H9 (cell line): Measurements from ENCODE around the gene ZNF578. TPM values are rescaled to one million over a fixed set of nuclear protein-coding genes. Genes with fewer than 3 reads are reported as not detected.
A peak's percentile ranks its signal among the peaks of the same experiment; 100 is the strongest.

ENCODE experiments used
- DNase-seq: peaks from one replicate; pipeline ENCODE4 v3.0.0-alpha.2; 2017
- H2AFZ ChIP-seq: one replicate; pipeline ENCODE4 v1.6.1; 2013; ENCODE audit warnings: mild to moderate bottlenecking, low read length, control low read depth, moderate library complexity
- H2AK5ac ChIP-seq: 2 replicates; pipeline ENCODE4 v1.6.1; 2013; ENCODE audit warnings: low read length, control low read depth, mixed read lengths; ENCODE audit not compliant: insufficient read length
- H2BK120ac ChIP-seq: one replicate; pipeline ENCODE4 v1.6.1; 2013; ENCODE audit warnings: low read depth, mild to moderate bottlenecking, low read length, control low read depth, inconsistent platforms; ENCODE audit not compliant: poor library complexity, severe bottlenecking
- H2BK12ac ChIP-seq: 2 replicates; pipeline ENCODE4 v1.6.1; 2013; ENCODE audit warnings: low read length, control low read depth, mixed read lengths, low read depth; ENCODE audit not compliant: insufficient read length
- H2BK15ac ChIP-seq: 2 replicates; pipeline ENCODE4 v1.6.1; 2013; ENCODE audit warnings: low read depth, low read length, control low read depth
- H2BK20ac ChIP-seq: one replicate; pipeline ENCODE4 v1.6.1; 2013; ENCODE audit warnings: low read depth, mild to moderate bottlenecking, low read length, control low read depth, inconsistent platforms; ENCODE audit not compliant: poor library complexity, severe bottlenecking
- H2BK5ac ChIP-seq: 2 replicates; pipeline ENCODE4 v1.6.1; 2013; ENCODE audit warnings: low read length, control low read depth, mixed read lengths; ENCODE audit not compliant: insufficient read length
- H3K14ac ChIP-seq: 2 replicates; pipeline ENCODE4 v1.6.1; 2013; ENCODE audit warnings: low read length, control low read depth; ENCODE audit not compliant: insufficient read depth
- H3K18ac ChIP-seq: 2 replicates; pipeline ENCODE4 v1.6.1; 2013; ENCODE audit warnings: low read depth, mild to moderate bottlenecking, mixed read lengths, low read length, control low read depth; ENCODE audit not compliant: insufficient read length
- H3K23ac ChIP-seq: 2 replicates; pipeline ENCODE4 v1.6.1; 2013; ENCODE audit warnings: low read length, control low read depth, mixed read lengths, low read depth; ENCODE audit not compliant: insufficient read length
- H3K23me2 ChIP-seq: 2 replicates; pipeline ENCODE4 v1.6.1; 2013; ENCODE audit warnings: low read depth, mild to moderate bottlenecking, mixed read lengths, low read length, control low read depth; ENCODE audit not compliant: insufficient read length, poor library complexity, severe bottlenecking
- H3K27ac ChIP-seq: 2 replicates; pipeline ENCODE4 v1.5.1; 2013; ENCODE audit warnings: low read length, control low read depth, mixed read lengths, low read depth; ENCODE audit not compliant: insufficient read length
- H3K27me3 ChIP-seq: 2 replicates; pipeline ENCODE4 v1.6.1; 2013; ENCODE audit warnings: low read length, control low read depth, inconsistent platforms; ENCODE audit not compliant: insufficient read depth
- H3K4ac ChIP-seq: 2 replicates; pipeline ENCODE4 v1.6.1; 2013; ENCODE audit warnings: low read depth, mild to moderate bottlenecking, control low read depth, inconsistent platforms, low read length, moderate library complexity
- H3K4me1 ChIP-seq: 2 replicates; pipeline ENCODE4 v1.6.1; 2013; ENCODE audit warnings: low read length, control low read depth, inconsistent platforms; ENCODE audit not compliant: insufficient read depth
- H3K4me2 ChIP-seq: 2 replicates; pipeline ENCODE4 v1.6.1; 2013; ENCODE audit warnings: low read length, control low read depth, mixed read lengths; ENCODE audit not compliant: insufficient read length, insufficient read depth
- H3K56ac ChIP-seq: 2 replicates; pipeline ENCODE4 v1.6.1; 2013; ENCODE audit warnings: low read depth, mild to moderate bottlenecking, mixed read lengths, low read length, control low read depth; ENCODE audit not compliant: insufficient read length
- H3K79me1 ChIP-seq: 2 replicates; pipeline ENCODE4 v1.6.1; 2013; ENCODE audit warnings: low read depth, mild to moderate bottlenecking, moderate library complexity, low read length, control low read depth, inconsistent platforms; ENCODE audit not compliant: insufficient read depth, poor library complexity, severe bottlenecking
- H3K79me2 ChIP-seq: 2 replicates; pipeline ENCODE4 v1.6.1; 2013; ENCODE audit warnings: low read length, control low read depth, inconsistent platforms; ENCODE audit not compliant: insufficient read depth
- H3K9ac ChIP-seq: 2 replicates; pipeline ENCODE4 v1.6.1; 2013; ENCODE audit warnings: low read length, control low read depth, mixed read lengths; ENCODE audit not compliant: insufficient read length; ENCODE audit errors: extremely low read depth
- H3K9me3 ChIP-seq: one replicate; pipeline ENCODE4 v1.6.1; 2013; ENCODE audit warnings: low read depth, low read length, inconsistent platforms; ENCODE audit not compliant: control insufficient read depth
- H3T11ph ChIP-seq: one replicate; pipeline ENCODE4 v1.6.1; 2013; ENCODE audit warnings: mild to moderate bottlenecking, low read length, control low read depth, inconsistent platforms
- H4K20me1 ChIP-seq: one replicate; pipeline ENCODE4 v1.6.1; 2013; ENCODE audit not compliant: control insufficient read depth, insufficient read length, insufficient read depth
- H4K5ac ChIP-seq: 2 replicates; pipeline ENCODE4 v1.6.1; 2013; ENCODE audit warnings: low read depth, mild to moderate bottlenecking, mixed read lengths, low read length, control low read depth; ENCODE audit not compliant: insufficient read length
- H4K8ac ChIP-seq: replicated peaks from 2 replicates; pipeline ENCODE4 v1.6.1; 2013; ENCODE audit warnings: low read length, control low read depth, mixed read lengths, low read depth; ENCODE audit not compliant: insufficient read length
- H4K91ac ChIP-seq: 2 replicates; pipeline ENCODE4 v1.6.1; 2013; ENCODE audit warnings: low read depth, mild to moderate bottlenecking, moderate library complexity, mixed read lengths, low read length, control low read depth; ENCODE audit not compliant: insufficient read length
- H3K27ac Mint-ChIP-seq, 3 experiments: 2 replicates in 2 of 3; 3 replicates in 1 of 3; pipeline ENCODE4 v1.8.0; 2020 to 2021; ENCODE audit warnings: mixed read lengths in 3 of 3, mild to moderate bottlenecking in 1 of 3, moderate library complexity in 1 of 3
- H3K27me3 Mint-ChIP-seq: 2 replicates; pipeline ENCODE4 v1.8.0; 2021; ENCODE audit warnings: low read depth, mild to moderate bottlenecking, moderate library complexity, mixed read lengths
- H3K36me3 Mint-ChIP-seq, 3 experiments: 2 replicates in 2 of 3; 3 replicates in 1 of 3; pipeline ENCODE4 v1.8.0; 2020 to 2021; ENCODE audit warnings: low read depth in 3 of 3, mixed read lengths in 3 of 3; ENCODE audit not compliant: insufficient read depth in 1 of 3
- H3K4me1 Mint-ChIP-seq, 2 experiments: 2 replicates each; pipeline ENCODE4 v1.8.0; 2020; ENCODE audit warnings: mixed read lengths in 2 of 2
- H3K4me3 Mint-ChIP-seq, 2 experiments: 2 replicates in 1 of 2; 3 replicates in 1 of 2; pipeline ENCODE4 v1.8.0; 2020 to 2021; ENCODE audit warnings: mild to moderate bottlenecking in 2 of 2, mixed read lengths in 2 of 2, moderate library complexity in 1 of 2
- H3K9me3 Mint-ChIP-seq, 2 experiments: 2 replicates in 1 of 2; 3 replicates in 1 of 2; pipeline ENCODE4 v1.8.0; 2020; ENCODE audit warnings: mild to moderate bottlenecking in 2 of 2, mixed read lengths in 2 of 2, moderate library complexity in 1 of 2
- WGBS: extraction: QIAGEN DNeasy Blood & Tissue Kit; methylation state at CpG from one replicate; pipeline ENCODE4 v1.1.7; 2013; ENCODE audit warnings: missing lambda C conversion rate, low lambda C conversion rate, mixed read lengths; ENCODE audit not compliant: insufficient read length; ENCODE audit errors: extremely low coverage; 5-methylcytosine and 5-hydroxymethylcytosine counted together
- total RNA-seq: library from RNA; stranded (reverse); gene quantifications from 2 replicates; pipeline ENCODE4 v1.2.1, GENCODE V29; 2021
- TF ChIP-seq, protein P1 (sequence below): fragments of 200-600 bp; sonication (generic); conservative IDR thresholded peaks from 3 replicates; pipeline ENCODE4 v1.8.0; 2021; ENCODE audit warnings: antibody characterized with exemption, mild to moderate bottlenecking

ZNF578 gene
- total RNA-seq, 1 experiment from 2014 or later: 5.3 TPM

DNA sequence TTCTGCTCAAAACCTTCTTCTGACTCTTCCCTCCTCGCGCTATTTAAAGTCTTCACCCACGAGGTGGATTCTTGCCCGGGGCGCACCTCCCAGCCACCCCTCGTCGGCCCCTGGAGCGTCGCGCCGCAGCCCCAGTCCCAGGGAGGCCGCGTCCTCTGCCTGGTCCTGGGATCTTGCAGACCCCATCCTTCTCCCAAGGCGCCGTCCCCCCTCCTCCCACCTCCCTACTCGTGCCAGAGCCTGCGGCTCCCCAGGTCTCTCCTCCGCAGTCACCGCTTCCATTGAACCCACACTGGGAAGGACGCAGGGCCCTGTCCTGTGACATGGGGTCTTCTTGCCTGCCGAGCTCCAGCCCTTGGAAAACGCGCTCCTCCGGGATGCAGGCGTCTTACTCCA lies 74.6 kb downstream of the ZNF578 start:
- H3K79me2 ChIP-seq: no peaks in the 10 kb centered on the region
- peaks cover 3% of the 10 kb centered on the region for H3K23me2 ChIP-seq
- H3K79me1 ChIP-seq: peaks cover 5% of the 10 kb centered on the region
- no peak overlapping the region for H3K18ac ChIP-seq
- H3K4me2 ChIP-seq: peak overlapping the region; percentile 81
- H3K9me3 Mint-ChIP-seq: no peaks in the 10 kb centered on the region
- no peak overlapping the region for H3K23ac ChIP-seq
- WGBS: no CpG with 5 or more reads among the region's 25 CpGs
- TF ChIP-seq, protein P1, sequence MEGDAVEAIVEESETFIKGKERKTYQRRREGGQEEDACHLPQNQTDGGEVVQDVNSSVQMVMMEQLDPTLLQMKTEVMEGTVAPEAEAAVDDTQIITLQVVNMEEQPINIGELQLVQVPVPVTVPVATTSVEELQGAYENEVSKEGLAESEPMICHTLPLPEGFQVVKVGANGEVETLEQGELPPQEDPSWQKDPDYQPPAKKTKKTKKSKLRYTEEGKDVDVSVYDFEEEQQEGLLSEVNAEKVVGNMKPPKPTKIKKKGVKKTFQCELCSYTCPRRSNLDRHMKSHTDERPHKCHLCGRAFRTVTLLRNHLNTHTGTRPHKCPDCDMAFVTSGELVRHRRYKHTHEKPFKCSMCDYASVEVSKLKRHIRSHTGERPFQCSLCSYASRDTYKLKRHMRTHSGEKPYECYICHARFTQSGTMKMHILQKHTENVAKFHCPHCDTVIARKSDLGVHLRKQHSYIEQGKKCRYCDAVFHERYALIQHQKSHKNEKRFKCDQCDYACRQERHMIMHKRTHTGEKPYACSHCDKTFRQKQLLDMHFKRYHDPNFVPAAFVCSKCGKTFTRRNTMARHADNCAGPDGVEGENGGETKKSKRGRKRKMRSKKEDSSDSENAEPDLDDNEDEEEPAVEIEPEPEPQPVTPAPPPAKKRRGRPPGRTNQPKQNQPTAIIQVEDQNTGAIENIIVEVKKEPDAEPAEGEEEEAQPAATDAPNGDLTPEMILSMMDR: no peak
- no peak overlapping the region for H2BK20ac ChIP-seq
- H4K20me1 ChIP-seq: no peaks in the 10 kb centered on the region
- no peak overlapping the region for H4K5ac ChIP-seq
- no peak overlapping the region for H3T11ph ChIP-seq
- no peak overlapping the region for H2BK120ac ChIP-seq
- no peaks in the 10 kb centered on the region for H3K9me3 ChIP-seq
- H3K4me1 Mint-ChIP-seq: peaks cover 12 to 19% of the 10 kb centered on the region in 2 experiments
- no peak overlapping the region for H2AK5ac ChIP-seq
- peak; percentile 36 for DNase-seq
- no peak overlapping the region for H2AFZ ChIP-seq
- no peaks in the 10 kb centered on the region for H3K27me3 ChIP-seq
- no peaks in the 10 kb centered on the region; the same call in 1 of the 2 replicates for H3K4me1 ChIP-seq
- no peak overlapping the region for H3K27ac ChIP-seq
- H3K27me3 Mint-ChIP-seq: no peaks in the 10 kb centered on the region; the same call in 1 of the 2 replicates
- peak overlapping the region in 2 of 3 experiments; percentile 82 to 99; a peak in 4 of 7 replicates for H3K27ac Mint-ChIP-seq
- H3K14ac ChIP-seq: peak overlapping the region; percentile 9; the same call in 1 of the 2 replicates
- H3K9ac ChIP-seq: peak overlapping the region; percentile 14
- H3K4ac ChIP-seq: no peak overlapping the region
- no peak overlapping the region for H3K56ac ChIP-seq
- H2BK15ac ChIP-seq: no peak overlapping the region
- no peak overlapping the region for H2BK12ac ChIP-seq
- H4K91ac ChIP-seq: no peak overlapping the region
- H4K8ac ChIP-seq: no peak overlapping the region
- no peak overlapping the region for H2BK5ac ChIP-seq
- H3K4me3 Mint-ChIP-seq: peak overlapping the region; percentile 96 to 98
- H3K36me3 Mint-ChIP-seq: peaks cover 0 to 3% (median 0%) of the 10 kb centered on the region in 3 experiments; a peak in 2 of 7 replicates
